AG20443 (cell line): ENCODE results near the gene DIS3L2.
"Not testable (repeated sequence)": the region's sequence is repeated elsewhere in the genome, so short reads cannot be mapped to it uniquely, and the experiment has no call there.

Experiments used
- DNase-seq: peaks from one replicate; pipeline ENCODE4 v3.0.0; 2012; ENCODE audit warnings: low spot score, mixed read lengths

DIS3L2 gene

GRCh38 chr2:232299084-232299483, 337.6 kb downstream of the DIS3L2 start:
- DNase-seq, result no peak

GRCh38 chr2:232299927-232300674, 338.6 kb downstream of the DIS3L2 start:
- DNase-seq, result no peak

DNA sequence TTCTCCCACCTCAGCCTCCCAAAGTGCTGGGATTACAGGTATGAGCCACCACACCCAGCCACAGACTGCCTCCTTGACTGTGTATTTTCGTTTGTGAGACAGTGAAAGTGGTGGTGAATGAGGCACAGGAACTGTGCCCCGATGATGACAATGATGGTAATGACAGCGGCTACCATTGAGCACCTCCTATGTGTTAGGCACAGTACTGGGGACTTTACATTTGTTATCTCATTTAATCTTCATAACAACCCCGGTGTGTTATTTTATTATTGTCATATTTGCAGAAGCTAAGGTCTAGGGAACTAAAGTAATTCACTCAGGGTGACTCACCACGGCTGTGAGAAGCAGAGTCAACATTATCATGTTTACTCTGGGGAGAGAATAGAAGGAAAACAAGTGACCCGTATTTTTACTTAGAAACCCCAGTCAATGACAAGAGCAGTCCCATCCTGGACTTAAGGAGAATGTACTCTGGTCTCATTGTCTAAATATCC, 339.4 kb downstream of the DIS3L2 start:
- no peak for DNase-seq

DNA sequence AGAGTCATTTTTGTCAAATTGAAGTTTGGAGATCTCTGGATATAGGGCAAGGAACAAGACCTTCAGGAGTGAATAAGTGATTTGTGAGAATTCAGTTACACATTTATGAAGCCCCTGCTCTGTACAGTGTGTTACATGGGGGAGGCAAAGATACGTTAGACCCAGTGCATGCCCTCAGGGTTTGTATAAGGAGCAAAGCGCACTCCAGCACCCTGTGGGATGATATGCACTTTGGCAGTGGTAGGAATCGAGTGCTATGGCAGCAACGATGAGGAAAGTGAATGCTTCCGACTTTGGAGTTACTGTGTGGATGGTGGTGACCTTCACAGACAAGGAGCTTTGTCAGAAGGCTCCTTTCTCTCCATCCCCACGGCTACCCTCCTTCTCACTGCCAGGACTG, 342.7 kb downstream of the DIS3L2 start:
- no peak for DNase-seq

DNA sequence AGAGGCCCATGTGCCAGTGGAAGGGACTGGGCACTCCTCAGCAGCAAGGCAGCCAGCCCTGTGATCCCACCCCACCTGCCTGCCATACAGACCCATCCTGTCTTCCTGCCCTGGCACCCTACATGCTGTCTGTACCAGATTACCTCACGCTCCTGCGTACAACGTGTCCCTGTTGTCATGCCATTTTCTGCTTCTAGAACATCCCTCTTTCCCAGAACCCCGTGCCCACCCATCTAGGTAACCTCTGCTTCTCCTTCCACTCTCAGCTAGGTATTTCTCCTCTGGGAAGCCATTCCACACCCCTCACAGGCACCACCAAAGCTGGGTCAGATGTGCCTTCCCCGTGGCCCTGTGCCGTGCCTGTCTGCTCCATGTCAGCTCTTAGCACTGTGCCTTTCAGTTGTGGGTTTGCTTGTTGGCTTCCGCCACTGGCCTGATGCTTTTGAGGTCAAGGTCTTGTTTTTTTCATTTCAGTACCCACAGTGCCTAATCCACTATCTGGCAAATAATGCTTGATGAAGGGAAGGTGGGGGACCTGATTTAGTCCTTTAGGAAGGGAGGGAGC, 345.3 kb downstream of the DIS3L2 start:
- DNase-seq, result no peak

GRCh38 chr2:232307854-232308253, 346.3 kb downstream of the DIS3L2 start:
- no peak for DNase-seq

- no peak for DNase-seq
Measured at GRCh38 chr2:232308986-232309385, 347.5 kb downstream of the DIS3L2 start.

DNA sequence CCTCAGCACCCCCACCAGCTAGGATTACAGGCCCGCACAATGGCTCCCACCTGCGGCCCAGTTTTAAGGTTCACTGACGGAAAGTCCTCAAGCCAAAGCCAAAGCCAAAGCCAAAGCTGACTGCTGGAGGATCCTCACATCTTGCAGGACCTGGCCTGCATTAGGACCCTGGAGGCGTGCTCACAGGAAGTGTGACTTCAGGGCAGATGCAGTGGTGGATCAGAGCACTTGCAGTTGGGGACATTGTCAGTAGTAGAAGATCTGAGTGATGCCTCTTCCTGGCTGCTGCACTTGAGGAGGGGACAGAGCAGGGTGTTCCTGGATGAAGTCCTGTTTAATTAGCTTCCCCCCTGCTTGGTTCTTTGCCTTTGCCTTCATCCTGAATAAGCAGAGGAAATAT, 348.1 kb downstream of the DIS3L2 start:
- DNase-seq, result no peak

- no peak for DNase-seq
Measured at GRCh38 chr2:232310121-232310520, 348.6 kb downstream of the DIS3L2 start.

GRCh38 chr2:232310696-232311095, 349.2 kb downstream of the DIS3L2 start:
- DNase-seq, result no peak

DNA sequence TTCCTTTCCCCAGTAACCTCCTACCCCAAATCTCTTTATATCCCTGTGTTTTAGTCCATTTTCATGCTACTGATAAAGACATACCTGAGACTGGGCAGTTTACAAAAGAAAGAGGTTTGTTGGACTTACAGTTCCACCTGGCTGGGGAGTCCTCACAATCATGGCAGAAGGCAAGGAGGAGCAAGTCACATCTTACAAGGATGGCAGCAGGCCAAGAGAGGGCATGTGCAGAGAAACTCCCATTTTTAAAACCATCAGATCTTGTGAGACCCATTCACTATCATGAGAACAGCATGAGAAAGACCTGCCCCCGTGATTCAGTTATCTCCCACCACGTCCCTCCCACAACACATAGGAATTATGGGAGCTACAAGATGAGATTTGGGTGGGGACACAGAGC, 352.1 kb downstream of the DIS3L2 start:
- not testable (repeated sequence) for DNase-seq

DNA sequence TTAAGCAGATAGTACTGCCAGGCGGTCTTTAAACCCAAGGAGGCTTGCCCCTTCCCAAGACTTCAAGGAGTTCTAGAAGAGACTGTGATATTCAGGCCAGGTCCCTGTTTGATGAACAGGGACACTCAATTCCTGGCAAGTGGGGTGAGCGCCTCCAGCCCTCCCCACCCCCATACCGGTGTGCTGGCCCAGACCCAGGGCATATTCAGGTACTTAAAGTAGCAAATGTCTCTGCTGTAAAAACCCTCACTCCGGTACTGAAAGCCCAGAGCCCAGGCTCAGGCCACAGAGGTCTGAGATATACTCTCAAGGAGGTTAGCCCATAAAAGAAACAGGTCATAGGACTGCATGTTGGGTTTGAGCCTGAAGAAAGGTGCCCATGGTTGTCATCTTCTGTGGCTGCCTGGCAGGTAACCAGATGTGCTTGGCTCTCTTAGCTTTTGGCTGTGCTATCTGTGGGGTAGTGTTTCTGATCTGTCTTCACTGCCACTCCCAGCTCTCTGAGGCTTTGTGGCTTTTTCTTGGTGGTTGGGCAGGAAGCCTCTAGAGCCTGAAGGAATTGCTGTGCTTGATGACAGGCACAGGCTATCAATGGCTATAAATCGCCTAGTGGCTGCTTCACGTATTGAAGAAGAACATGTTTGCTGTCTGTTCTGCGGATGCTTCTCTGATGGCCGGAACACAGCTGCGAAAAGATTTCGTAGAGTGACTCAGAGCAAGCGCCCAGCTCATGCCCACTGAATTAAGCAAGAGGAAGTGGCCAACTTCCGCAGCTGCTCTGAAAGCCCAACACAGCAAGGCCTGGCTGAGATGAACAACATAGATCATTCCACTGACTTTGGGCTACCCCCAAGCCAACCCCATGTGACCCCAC, 353.8 kb downstream of the DIS3L2 start:
- DNase-seq, result peak; percentile 85

DNA sequence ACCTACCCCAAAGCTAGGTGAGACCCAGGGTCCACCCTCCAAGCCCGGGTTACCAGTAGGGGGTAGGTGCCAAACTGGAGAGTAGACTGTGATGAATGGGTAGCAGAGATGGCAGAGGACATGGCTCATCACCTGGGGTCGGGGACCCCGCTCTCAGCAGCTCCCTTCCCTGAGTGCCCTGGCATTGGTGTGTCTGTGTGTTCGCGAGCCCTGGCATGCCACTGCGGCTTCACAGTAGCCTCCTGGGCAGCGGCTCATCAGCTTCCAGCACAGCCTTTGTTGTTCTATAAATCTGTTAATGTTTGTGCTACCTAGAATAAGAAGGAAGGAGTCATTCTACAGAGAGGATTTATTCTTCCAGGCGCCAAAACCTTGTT, 354.4 kb downstream of the DIS3L2 start:
- no peak for DNase-seq

GRCh38 chr2:232316461-232317330, 355.2 kb downstream of the DIS3L2 start:
- DNase-seq, result no peak

- DNase-seq, result no peak
Measured at GRCh38 chr2:232318169-232318855, 356.8 kb downstream of the DIS3L2 start.

DNA sequence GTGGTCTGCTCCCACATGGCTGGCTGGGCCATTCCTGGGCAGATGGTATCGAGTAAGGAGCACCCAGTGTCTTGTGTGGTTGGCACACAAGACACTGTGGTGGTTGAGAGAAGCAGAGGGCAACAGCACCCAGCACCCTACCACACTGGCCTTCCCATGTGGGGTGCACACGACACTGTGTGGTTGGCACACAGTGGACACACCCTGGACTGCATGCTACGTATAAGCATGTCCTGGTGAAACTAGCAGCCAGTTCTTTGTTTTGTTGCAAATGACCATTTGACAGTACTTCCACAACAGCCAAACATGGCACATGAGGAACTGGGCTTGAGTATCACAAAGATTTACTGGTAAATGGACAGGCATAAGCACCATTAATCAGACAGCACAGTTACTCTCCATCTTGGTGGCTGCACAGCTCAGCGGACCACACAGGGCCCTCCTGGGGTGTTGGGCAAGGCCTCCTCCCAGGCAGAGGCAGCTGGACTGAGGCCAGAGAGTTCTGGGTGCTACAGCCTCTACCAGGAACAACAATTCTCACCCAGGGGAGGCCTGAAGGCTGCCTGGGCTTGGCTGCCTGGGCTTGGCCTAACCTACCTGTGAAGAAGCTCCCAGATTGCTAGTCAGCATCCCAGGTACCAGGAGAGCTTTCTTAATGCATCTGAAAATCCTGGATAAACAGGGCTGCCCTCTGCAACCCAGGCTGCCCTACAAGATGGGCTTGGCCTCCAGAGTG, 357.7 kb downstream of the DIS3L2 start:
- DNase-seq, result no peak

GRCh38 chr2:232319803-232320442, 358.4 kb downstream of the DIS3L2 start:
- DNase-seq, result no peak

DNA sequence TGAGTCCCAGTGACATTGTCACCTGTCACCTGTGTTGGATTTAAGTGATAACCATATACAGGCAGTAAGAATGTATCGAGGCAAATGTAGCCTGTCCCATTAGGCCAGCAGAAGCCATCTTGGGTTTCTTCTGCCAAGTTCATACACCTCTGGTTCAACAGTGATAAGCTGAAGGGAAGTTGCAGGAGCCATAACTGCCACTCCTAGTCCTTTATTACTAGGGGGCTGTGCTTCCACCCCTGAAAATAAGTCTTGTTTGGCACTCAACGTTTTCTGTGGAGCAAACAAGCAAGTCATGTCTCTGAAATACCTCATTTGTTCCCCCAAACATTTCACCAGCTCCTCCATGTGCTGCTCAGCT, 358.9 kb downstream of the DIS3L2 start:
- DNase-seq, result no peak

DNA sequence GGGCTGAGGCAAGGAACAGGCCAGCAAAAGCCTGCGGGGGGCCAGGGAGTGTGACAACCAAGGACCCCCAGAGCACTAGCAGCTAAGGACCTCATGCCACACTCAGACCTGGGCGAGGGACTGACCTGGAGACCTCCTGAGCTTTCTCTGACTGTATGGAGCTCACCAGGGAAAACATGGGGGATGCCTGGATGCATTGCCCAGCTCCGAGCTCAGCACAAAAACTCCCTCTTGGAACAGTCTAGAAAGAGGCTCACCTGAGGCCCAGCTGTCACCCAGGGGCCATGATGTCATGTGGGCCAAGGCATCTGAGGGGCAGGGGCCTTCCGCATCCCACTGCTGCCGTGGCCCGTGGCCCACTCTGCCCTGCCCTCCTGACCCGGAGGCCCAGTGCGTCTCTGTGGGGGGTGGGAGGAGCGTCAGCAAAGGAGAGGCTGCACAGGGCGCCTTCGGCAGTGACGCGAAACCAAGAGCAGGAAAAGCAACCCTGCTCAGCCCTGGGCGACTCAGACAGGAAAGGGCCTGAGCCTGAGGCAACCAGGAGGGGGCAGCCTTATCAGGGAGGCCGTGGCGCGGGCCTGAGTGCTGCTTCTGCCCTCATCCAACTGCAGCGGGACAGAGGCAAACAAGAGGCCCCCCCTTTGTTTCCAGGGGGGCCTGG, 359.8 kb downstream of the DIS3L2 start:
- DNase-seq, result no peak
